GM21367 (cell line): Measurements from ENCODE around the gene FAM107B.

Experiments used
- ATAC-seq: cut with Tn5 transposase; IDR thresholded peaks from one replicate; pipeline ENCODE4 v1.9.1; 2021; ENCODE audit not compliant: unreplicated experiment

FAM107B gene

GRCh38 chr10:14510346-14510745 is 264.4 kb downstream of the FAM107B start:
- no peak for ATAC-seq

DNA sequence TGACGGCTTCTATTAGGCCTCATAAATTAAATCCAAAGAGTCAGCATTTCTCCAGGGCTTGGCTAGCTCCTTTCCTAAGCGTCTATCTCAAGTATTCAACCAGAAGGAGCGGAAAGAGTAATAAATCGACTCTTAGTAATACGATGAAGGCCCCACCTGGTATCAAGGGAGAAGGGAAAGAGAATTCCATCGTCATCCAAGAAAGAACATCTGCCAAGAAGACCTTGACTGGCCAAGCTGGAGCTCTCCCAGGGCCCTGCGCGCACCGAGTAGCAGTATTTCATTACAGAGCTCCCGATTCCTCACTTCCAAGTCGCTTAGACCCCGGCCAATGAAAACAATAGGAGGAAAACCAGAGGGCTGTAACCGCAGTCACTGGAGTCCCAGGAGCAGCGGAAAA is 266.0 kb downstream of the FAM107B start:
- no peak for ATAC-seq

DNA sequence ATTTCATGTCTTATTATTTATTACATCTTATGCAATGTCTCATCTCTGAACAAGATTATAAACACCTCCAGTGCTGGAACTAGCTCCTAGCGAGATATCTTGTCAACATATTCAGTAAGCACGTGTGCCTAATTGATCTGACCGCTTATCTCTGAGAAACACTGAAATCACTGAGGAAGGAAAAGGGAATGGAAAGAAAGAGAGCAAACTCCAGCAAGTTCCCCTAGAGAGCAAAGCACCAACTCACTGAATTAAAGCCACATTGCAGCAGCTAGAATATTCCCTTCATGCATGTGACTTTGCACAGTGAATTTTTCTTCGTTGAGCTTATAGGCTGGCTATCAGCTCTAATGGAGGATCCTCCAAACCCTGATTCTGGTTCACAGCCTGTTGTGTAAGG is 266.9 kb downstream of the FAM107B start:
- no peak for ATAC-seq

DNA sequence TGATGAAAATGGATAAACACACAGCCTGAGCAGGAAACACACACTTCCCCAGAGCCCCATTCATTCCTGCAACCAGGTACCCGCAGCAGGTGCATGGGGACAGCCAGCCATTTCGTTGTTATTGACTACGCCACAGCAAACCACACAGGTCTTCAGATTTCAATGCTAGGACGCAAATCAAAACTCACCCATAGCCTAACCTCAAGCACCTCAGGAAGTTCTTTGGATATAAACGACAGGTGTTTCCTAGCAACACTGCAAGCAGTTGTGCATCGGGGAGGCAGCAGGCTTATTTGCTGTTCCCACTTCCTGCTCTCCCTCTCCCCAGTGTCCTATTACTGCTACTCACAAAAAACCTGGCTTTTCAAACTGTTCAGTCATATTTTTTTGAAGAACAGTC is 267.5 kb downstream of the FAM107B start:
- no peak for ATAC-seq

DNA sequence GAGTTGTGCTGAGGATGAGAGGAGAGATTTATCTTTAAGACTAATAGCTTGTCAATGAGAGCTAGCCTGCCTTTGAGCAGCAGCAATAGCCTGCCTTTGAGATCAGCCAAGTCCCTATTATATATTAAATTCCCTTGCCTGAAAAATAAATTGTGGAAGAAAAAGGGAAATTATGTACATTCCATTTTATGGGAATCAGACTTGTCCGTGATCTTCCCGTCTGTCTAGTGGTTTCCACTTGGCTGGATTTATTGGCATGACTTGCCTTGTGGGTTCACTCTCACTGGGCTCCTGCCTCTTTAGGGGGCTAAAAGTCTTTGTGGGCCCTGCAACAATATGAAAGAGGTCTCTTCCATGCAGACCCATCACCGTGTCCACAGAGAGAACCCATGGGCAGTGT is 272.3 kb downstream of the FAM107B start:
- ATAC-seq = no peak

DNA sequence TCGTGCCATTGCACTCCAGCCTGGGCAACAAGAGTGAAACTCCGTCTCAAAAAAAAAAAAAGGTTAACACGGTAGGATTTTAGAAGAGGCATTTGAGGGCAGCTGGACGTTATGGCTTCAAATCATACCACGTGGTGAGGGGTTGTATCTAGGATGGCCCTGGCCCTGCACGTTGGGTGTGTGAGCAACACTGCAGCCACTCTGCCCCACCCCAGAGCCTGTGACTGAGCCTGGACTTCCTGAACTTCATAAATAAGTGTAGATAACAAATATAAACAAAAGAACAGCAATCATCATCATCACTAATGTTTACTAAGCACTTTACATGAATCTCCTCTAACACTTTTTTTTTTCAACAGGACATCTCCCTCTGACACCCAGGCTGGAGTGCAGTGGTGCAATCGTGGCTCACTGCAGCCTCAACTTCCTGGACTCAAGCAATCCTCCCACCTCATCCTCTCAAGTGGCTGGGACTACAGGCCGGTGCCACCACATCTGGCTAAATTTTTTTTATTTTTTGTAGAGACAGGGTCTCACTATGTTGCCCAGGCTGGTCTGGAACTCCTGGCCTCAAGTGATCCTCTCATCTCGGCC is 274.4 kb downstream of the FAM107B start:
- no peak for ATAC-seq

DNA sequence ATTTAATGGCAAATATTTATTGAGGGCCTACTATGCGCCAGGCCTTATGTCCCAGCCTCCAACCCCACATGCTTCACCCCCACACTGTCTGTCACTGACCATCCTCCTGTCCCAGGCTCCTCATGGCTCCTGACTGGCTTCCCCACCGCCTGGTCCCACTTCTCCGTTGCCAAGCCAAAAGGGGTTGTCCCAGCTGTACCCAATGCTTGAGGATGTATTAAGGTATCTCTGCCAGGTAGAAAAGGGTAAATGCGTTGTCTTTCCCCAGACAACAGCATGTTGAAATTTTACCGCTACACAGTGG is 275.1 kb downstream of the FAM107B start:
- no peak for ATAC-seq

DNA sequence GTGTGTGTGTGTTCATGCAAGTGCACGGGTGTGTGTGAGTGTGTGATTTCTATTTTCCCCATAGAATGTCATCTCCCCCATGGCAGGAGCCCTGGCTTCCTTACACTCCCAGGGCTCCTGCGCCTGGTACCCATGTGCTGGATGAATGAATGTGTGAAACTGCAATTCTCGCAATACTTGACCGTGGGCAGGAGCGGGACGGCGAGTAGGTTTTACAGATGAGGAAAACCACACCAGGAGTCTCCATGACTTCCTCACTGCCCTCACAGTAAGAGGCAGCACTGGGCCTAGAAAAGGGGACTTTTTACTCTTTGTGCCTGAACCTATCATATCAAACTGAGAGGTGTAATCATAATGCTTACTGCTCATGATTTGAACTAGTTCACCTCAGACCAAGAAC is 276.4 kb downstream of the FAM107B start:
- no peak for ATAC-seq

- no peak for ATAC-seq
These were observed 282.9 kb downstream of the FAM107B start for GRCh38 chr10:14491811-14492210.

GRCh38 chr10:14489522-14490177 is 285.0 kb downstream of the FAM107B start:
- no peak for ATAC-seq

DNA sequence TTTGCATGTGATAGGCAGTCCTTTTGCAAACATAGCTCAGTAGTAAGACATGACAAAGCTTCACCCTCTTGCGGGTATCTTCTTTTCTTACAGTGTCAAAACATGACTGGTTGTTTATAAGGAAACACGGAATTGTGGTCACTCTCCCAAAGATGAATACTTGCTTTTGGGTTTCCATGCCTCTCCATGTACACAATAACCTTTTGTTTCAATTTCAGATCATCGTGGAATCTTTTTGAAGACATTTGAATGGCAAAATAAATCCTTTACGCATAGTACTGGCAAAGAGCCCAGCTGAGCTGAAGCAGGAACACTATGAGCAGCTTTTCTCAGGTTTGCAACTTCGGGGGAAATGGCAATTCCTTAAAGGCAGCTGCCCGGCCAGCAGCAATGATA is 287.2 kb downstream of the FAM107B start:
- ATAC-seq = no peak

- no peak for ATAC-seq
These were observed 287.8 kb downstream of the FAM107B start for GRCh38 chr10:14486777-14487487.

DNA sequence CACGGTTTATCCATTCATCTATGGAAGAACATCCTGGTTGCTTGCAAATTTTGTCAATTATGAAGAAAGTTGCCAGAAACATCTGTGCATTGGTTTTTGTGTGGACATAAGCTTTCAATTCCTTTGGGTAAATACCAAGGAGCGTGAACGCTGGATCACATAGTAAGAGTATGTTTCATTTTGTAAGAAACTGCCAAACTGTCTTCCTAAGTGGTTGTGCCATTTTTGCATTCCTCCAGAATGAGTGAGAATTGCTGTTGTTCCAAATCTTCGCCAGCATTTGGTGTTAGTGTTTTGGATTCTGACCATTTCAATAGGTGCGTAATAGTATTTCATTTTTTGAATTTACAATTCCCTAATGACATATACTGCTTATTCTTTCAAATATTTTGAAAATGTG is 288.7 kb downstream of the FAM107B start:
- ATAC-seq = no peak

GRCh38 chr10:14483417-14483816 is 291.3 kb downstream of the FAM107B start:
- no peak for ATAC-seq

- no peak for ATAC-seq
These were observed 292.9 kb downstream of the FAM107B start for GRCh38 chr10:14481752-14482151.

DNA sequence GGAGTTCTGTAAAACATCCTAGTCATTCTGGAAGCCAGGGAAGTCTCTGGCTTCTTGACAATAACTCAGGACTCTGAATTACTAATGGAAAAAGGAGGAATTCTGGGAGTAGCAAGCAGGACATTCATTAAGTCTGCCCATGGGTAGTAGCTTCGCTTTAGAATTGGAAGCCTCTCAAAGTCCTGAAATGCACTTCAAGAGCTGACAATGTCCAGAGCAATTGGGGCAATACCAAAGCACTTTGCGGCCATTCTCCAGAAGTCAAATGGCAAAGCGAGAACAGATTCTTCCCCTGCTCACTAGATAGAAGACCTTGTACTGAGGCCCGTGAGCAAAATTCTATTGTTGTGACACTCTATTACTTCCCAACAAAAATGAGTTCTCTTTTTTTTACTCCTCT is 293.7 kb downstream of the FAM107B start:
- ATAC-seq = no peak

DNA sequence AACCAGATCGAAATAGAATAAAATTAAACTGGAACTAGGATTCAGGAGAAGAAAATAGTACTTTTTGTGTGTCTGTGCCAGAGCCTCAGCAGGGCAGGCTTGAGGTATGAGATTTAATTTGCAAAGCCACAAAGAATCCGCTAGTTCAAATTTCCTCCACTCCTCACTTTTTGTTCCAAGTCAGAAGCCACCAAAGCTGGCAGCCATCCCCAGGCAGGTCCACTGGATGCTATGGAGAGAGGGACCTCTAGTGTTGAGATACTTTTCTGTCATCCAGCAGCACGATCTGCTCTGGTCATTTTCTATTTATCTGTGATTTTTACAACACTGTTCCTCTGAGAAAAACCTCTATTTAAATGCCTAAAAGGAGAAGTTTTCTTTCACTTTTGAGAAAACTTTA is 296.1 kb downstream of the FAM107B start:
- ATAC-seq = no peak

DNA sequence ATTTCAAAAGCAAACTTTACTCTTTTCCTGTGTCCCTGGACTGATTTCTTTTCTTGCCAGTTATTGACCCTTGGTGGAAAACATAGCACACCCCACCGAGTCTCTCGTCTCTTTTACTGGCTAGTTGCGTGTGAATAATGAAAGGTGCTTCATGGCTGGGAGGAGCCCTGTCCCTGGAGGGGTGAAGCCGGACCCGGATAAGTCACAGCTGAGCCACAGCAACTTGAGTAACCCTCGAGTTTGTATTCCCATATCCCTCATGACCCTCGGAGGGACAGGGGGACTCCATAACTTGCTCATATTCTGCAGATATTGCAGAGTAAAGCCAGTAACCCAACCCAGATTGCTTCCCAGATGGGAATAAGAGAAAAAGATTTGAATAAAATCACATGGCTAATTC is 296.5 kb downstream of the FAM107B start:
- ATAC-seq = no peak

DNA sequence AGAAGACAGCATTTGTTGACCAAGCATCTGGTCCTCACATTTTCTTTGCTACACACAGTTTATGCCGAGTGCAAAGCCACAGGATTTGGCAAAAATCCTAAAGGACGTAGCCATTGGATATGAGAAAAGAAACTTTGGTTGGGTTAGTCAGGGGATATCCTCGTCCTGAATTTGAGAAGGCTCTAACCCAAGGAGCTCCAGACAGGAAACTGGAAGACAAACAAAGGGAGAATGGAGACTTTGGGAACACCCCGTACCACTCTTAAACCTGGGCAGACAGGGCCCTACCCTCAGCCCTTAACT is 297.3 kb downstream of the FAM107B start:
- ATAC-seq = no peak

GRCh38 chr10:14476641-14477407 is 297.9 kb downstream of the FAM107B start:
- ATAC-seq = no peak

GRCh38 chr10:14476006-14476405 is 298.7 kb downstream of the FAM107B start:
- ATAC-seq = no peak

DNA sequence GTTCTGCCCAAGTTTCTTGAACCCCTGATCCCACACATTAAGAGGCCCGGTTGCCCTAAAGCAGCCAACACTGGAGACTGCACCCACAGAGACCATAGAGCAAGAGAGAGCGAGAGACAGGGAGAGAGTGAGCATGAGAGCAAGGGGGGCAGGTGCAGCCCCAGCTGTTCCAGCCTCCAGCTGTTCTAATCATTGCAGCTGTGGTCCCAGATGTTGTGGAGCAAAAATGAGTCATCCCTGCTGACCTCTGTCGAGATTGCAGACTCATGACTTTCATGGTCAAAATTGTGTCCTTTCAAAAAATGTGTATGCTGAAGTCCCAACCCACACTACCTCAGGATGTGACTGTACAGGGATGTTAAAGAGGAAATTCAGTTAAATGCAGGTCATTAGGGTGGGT is 300.0 kb downstream of the FAM107B start:
- ATAC-seq = no peak
